GM18499 (cell line): Measurements from ENCODE around the gene MBD3.

ENCODE experiments used
- ATAC-seq: cut with Tn5 transposase; IDR thresholded peaks from one replicate; pipeline ENCODE4 v1.9.1; 2021; ENCODE audit warnings: moderate number of reproducible peaks; ENCODE audit not compliant: insufficient read depth, unreplicated experiment

Gene MBD3

DNA sequence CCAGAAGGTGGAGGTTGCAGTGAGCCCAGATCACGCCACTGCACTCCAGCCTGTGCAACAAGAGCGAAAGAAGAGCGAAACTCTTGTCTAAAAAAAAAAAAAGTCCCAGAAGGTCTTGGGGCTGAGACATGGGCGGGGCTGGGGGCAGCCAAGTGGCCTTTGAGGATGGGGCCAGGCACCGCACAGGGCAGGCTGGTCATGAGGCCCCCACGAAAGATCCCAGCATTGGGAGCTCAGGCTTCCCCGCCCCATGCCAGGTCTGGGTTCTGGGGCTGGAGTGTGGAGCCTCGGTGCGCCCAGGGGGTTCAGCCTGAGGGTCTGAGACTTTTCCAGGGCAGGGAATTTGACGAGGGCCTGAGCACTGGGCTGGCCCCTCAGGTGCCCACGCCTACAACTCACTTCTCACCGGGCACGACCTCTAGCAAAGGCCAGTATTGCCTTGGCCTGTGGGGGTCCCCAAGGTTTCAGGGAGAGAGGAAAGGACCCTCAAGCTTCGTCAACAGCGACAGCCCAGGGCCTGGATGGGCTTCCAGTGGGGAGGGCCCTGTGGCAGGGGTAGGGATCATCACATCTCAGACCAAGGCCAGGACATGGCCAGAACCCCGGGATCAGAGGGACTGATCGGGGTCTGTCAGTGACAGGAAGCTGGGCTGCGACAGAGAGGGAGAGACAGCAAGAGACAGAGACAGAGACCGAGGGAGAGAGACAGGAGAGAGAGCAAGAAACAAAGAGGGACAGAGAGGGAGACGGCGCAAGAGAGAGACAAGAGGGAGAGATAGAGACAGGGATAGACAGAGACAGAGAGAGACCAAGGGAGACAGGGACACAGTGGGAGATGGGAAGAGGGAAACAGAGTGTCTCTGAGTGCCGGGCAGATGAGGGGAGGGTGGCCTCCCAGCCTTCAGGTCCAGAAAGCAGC is 17.1 kb downstream of the MBD3 start:
- ATAC-seq, result no peak

GRCh38 chr19:1574354-1575136 is 18.1 kb downstream of the MBD3 start:
- no peak for ATAC-seq

DNA sequence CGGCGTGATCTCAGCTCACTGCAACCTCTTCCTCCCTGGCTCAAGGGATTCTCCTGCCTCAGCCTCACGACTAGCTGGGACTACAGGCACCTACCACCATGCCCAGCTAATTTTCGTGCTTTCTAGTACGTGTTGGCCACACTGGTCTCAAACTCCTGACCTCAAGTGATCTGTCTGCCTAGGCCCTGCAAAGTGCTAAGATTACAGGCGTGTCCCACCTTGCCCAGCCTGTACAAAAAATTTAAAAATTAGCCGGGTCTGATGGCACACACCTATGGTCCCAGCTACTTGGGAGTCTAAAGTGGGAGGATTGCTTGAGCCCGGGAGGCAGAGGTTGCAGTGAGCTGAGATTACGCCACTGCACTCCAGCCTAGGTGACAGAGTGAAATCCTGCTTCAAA is 19.9 kb downstream of the MBD3 start:
- no peak for ATAC-seq

- ATAC-seq, result no peak
Observed at GRCh38 chr19:1571358-1571757, 21.3 kb downstream of the MBD3 start.

- ATAC-seq, result no peak
Observed at GRCh38 chr19:1570836-1571235, 21.8 kb downstream of the MBD3 start.

DNA sequence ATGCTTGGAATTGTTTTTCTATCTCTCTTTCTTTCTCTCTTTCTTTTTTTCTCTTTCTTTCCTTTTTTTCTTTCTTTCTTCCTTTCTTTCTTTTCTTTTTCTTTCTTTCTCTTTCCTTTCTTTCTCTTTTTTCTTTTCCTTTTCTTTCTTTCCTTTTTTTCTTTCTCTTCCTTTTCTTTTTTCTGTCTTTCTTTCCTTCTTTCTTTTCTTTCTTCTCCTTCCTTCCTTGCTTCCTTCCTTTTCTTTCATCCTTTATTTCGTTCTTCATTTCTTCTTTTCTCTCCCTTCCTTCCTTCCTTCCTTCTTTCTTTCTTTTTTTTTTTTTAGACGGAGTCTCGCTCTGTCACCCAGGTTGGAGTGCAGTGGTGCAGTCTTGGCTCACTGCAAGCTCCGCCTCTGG is 22.7 kb downstream of the MBD3 start:
- ATAC-seq, result no peak

DNA sequence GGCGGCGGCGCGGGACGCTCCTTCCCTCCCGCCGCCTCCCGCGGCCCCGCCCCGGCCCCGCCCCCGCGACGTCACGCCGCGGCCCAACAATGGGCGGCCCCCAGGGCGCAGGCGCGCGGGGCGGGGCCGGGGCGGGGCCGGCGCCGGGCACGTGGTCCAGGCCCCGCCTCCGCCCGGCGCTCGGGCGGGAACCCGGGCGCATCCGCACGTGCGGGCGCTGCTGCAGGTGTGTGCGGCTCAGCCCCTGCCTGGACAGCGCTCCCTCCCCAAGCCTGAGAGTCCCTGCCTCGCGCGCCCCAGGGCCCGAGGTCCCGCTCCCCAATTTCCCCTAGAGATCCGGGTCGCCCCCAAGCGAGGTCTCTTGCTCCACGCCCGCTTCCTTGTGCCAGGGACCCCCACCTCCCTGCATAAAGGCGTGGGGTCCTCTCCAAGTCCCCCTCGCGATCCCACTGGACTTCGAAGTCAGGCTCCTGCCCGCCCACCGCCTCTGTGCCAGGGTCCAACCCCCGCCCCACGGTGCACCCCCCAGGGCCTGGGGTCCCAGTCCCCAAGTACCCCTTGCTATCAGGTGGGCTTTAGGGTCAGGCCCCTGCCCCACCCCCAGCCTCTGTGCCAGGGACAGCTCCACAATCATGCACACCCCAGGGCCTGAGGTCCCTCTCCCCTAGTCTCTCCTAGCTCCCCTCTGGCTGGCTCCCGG is 24.2 kb downstream of the MBD3 start, which contains the start of gene MEX3D:
Gene MEX3D, minus strand, starts transcription at position 6 of the 700 bp plus-strand sequence. CDS start 267 bp downstream, outside the sequence.
- no peak for ATAC-seq

- no peak for ATAC-seq
Observed at GRCh38 chr19:1567848-1568227, 24.8 kb downstream of the MBD3 start.

DNA sequence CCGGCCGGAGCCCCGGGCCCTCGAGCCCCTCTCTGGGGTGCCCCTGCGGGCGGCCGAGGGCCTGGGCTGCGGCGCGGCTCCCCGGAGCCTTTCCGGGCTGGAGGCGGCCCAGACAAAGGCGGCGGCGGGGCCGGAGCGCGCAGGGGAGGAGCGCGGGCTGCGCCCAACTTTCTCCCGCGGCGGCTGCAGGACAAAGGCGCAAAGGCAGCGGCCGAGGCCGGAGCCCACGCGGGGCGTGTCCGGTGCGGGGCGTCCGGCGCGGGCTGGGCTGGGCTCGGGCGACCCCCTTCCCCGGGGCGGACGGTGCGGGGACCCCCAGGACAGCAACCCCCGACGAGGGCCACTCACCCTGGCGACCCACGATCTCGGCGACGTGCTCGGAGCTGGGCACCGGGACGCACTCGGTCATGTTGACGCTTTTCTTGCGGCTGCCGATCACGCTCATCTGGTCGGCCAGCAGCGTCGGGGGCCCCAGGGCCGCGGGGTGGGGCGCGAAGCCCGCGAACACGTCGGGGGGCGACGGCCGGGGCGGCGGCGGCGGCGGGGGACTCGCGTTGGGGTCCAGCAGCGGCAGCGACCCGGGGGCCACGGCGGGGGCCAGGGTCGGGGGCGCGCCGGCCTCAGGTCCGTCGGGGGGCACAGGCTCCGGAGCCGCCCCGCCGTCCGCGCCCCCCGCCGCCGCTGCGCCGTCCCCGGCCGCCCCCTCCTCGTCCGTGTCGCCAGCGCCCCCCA is 25.4 kb downstream of the MBD3 start:
- ATAC-seq, result no peak

DNA sequence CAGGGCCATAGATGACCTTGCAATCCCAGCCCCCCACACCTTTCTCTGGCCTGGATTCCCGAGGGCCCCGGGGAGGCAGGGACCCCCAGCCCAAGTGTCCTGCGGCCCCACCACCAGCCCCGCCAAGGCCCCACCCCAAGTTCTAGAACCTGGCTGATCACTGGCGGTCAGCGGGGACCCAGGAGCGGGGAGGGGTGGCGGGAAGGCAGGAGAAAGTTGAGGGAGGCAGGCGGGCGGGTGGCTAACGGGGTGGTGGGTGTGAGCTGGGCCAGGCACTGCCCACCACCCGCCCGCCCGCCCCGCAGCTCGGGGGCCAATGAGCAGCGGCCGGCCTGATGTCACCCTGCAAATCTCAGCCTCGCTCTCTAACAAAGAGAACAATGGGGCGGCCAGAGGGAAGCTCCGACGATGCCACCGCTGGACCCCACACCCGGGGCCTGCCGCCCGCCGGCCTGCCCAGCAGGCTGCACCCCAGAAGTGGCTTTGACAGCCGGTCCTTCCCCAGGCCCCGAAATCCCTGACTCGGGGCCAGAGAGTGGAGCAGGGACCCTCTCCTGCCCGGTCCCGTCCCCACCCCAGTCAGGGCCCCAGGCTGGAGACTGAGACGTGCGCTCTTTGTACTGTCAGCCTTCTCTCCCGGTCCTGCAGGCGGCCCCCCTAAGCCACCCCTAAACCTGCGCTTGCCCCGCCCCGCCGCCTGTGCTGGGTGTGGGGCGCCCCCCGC is 26.1 kb downstream of the MBD3 start:
- no peak for ATAC-seq

- ATAC-seq, result no peak
Observed at GRCh38 chr19:1563251-1563650, 29.4 kb downstream of the MBD3 start.

DNA sequence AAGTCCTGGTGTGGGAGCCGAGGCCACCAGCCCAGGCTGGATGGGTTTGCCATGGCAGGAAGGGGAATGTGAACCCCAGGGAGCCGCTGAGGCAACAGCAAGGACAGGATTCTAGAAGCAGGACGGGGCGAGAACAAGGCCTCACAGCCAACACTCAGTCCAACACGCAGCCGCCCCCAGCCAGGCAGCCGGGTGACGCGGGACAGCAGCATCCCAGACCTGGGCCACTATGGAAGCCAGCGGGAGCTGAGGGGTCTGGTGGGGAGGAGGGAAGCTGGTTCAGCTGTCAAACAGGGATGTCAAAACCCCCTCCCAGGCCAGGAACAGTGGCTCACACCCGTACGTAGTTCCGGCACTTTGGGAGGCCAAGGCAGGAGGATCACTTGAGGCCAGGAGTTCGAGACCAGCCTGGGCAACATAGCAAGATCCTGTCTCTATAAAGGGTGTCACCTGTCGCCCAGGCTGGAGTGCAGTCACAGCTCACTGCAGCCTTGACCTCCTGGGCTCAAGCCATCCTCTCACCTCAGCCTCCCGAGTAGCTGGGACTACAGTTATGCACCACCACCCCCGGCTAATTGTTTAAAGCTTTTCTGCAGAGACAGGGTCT is 31.3 kb downstream of the MBD3 start:
- ATAC-seq, result no peak

DNA sequence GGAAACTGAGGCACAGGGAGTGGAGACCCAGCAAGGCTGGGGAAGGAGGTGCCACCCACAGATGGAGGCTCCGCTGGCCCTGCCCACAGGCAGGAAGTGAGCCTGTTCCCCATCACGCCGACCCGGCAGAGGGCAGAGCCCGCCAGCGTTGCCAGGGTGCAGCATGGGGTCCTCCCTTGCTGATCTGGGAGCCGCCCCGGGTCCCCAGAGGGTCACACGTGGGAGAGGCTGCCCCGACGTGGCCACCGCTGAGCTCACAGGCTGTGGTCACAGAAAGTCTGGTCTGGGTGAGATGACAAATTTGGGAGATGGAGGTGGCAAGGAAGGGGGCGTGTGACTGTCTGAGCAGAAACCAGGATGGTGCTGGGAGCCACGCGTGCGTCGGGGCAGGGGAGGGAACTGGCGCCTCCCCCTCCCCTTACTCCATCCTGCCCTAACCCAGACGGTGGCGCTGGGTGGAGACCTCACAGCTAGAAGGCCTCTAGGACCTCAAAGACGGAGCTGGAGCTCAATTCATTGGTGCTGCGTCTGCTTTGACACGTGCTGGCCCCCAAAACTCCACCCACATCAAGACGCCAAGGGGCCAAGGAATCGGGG is 32.3 kb downstream of the MBD3 start:
- ATAC-seq, result no peak

DNA sequence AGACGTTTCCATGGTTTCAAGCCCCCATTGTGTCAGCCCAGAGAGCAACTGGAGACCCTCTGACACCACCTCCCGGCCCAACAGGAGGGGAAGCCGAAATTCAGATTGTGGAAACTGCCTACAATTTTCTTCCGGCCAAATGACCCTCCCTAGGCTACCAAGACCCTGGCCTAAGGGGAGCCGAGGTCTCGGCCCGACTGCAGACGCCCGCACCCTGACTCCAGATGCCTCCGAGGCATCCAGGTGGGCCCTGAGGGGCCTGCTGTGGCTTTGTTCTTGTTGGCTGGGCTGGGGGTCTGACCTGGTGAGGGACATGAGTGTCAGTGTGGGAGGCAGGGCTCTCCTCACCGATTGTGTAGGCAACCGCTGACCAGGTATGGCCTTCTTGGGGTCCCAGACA is 34.1 kb downstream of the MBD3 start:
- no peak for ATAC-seq

DNA sequence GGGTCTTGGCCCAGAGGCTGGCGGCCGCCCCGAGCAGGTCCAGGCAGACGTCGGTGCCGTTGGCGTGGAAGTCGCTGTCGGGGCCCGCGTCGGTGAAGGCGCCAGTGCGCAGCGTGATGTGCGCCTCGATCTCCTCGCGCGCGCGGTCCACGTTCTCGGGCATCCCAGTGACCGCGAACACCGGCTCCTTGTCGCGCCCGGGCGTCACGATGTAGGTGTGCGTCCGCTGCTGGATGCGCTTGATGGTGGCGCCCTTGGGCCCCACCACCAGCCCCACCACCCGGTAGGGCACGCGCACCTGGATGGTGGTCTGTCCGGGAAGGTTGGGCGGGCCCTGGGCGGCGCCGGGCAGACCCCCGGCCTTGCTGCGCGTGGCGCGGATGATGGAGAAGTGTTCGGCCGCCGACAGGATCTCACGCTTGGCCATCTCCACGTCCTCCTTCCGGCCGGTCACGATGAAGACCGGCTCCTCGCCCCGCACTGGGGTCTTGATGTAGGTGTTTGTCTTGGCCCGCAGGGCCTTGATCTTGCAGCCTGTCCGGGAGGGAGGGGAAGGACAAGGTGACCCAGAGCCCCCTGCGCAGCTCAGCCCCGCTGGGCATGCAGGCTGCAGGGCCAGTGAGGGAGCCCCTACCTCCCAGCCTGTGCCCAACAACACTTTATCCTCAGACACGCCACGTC is 36.1 kb downstream of the MBD3 start:
- ATAC-seq, result no peak

- ATAC-seq, result no peak
Observed at GRCh38 chr19:1555487-1556389, 36.9 kb downstream of the MBD3 start.

GRCh38 chr19:1554968-1555367 is 37.7 kb downstream of the MBD3 start:
- ATAC-seq, result no peak
